Measurements from ENCODE around the gene TOPORS.

The TOPORS gene

DNA sequence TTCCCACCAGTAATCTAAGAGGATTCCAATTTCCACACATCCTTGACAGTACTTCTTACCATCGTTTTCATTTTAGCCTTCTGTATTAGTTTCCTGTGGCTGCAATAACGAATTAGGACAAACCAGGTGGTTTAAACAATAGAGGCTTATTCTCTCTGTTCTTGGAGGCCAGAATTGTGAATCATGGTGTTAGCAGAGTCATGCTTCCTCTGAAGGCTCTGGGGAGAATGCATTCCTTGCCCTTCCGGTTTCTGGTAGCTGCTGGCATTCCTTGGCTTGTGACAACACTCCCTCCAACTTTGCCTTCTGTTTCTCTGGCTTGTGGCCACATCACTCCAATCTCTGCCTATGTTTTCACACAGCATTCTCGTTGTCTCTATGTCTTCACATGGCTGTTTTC is 49.9 kb downstream of the TOPORS start:
- DNase-seq (ENCODE audit: low spot score), result no peak

DNA sequence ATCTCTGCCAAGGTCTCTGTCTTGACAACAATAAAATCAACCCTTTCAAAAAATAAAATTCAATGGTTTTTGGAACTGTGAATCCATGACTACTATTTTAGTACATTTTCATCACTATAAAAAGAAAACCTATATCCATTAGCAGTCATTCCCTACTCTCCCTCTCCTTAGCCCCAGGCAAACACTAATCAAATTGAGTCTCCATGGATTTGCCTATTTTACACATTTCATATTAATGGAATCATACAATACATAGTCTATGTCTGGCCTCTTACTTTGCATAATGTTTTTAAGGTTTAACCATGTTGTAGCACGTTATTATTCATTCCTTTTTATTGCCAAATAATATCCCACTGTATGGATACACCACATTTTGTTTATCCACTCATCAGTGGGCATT is 50.5 kb downstream of the TOPORS start:
- no peak for DNase-seq (ENCODE audit: low spot score)

DNA sequence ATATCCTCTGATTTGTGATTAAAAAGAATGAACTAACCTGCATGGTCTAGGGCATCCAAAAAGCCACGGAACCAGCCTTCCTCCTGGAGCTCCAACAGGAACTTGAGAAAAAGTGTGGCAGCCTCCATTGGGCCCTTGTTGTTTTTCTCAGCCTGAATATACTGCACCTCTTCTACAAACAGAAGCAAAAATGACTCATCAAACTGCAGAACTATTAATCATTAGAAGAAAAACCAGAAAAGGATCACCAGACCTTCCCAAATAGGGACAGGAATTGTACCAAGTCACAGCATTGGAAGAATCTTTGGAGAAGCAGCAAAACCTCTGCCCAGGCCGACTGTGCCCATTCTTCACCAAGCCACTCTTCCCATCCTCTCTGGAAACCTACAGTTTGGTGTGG is 51.6 kb downstream of the TOPORS start:
- no peak for DNase-seq (ENCODE audit: low spot score)

DNA sequence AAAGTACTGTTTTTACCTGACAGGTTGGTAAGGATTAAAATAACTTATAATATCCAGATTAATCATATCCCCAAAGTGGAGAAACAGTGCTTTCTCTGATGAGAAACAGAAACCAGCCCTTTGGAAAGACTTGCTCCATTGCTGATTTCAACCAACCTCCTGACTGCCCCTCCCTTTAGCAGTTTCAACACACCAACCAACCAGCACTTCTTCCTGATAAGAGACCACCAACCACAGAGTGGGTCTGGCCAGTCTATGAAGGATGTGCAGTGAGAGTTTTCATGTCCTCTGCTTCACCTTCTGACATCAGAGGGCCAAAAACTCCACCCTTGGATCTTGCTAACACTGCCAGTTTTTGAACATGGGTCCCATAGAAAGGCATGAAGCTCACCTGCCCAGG is 54.5 kb downstream of the TOPORS start:
- DNase-seq (ENCODE audit: low spot score), result no peak

DNA sequence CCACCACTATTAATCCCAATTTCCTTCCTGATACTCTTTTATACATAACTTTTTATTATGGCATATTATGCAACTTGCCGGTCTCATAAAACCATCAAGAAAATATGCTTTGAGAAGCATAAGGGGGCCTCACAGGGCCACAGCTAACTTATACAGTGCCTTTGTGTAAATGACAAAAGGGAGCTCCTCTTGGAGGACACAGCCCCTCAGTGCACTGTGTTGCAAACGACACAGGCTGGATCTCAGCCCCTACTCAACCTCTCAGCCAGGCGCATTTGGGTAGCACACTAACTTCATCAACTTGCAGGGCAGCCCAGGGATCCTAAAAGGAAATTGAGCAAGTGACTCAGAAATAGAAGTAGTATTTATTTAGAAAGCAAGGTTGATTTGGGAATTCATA is 61.8 kb downstream of the TOPORS start:
- DNase-seq (ENCODE audit: low spot score), result no peak
